Stomach smooth muscle (tissue), 2 donors: ENCODE data around the gene MICA.
"Not testable (repeated sequence)": the region's sequence is repeated elsewhere in the genome, so short reads cannot be mapped to it uniquely, and the experiment has no call there.

Experiments
- H3K27ac ChIP-seq: one replicate; pipeline ENCODE4 v1.7.0; 2013; ENCODE audit warnings: mild to moderate bottlenecking, low read length, inconsistent platforms
- H3K27me3 ChIP-seq, 2 donors: one replicate each; pipeline ENCODE4 v1.7.0; 2013; ENCODE audit warnings: low read length in 2 of 2; ENCODE audit not compliant: insufficient read depth in 2 of 2, control insufficient read depth in 1 of 2
- H3K36me3 ChIP-seq, 2 donors: one replicate each; pipeline ENCODE4 v1.7.0; 2013; ENCODE audit warnings: low read length in 2 of 2; ENCODE audit not compliant: control insufficient read depth in 2 of 2, insufficient read depth in 2 of 2
- H3K4me1 ChIP-seq: one replicate; pipeline ENCODE4 v1.7.0; 2013; ENCODE audit warnings: low read length; ENCODE audit not compliant: control insufficient read depth, insufficient read depth
- H3K4me3 ChIP-seq, 2 donors: one replicate each; pipeline ENCODE4 v1.7.0; 2013; ENCODE audit warnings: low read length in 2 of 2
- H3K9ac ChIP-seq, 2 donors: one replicate each; pipeline ENCODE4 v1.7.0; 2013; ENCODE audit warnings: low read length in 2 of 2, mild to moderate bottlenecking in 1 of 2
- H3K9me3 ChIP-seq, 2 donors: one replicate each; pipeline ENCODE4 v1.7.0; 2013; ENCODE audit warnings: low read length in 2 of 2; ENCODE audit not compliant: control insufficient read depth in 2 of 2
- donor health status: healthy.
- donor health status: Pancreatic carcinoma.

MICA gene

GRCh38 chr6:31383149-31383548, 20.2 kb upstream of the MICA start:
- Histone ChIP-seq H3K4me1 (peaks cover 3% of the 10 kb centered on the region), H3K27me3 (peaks cover 10 to 11% of the 10 kb centered on the region in 2 donors), H3K9me3 (no peaks in the 10 kb centered on the region), H3K9ac (no peak overlapping the region), H3K4me3 (no peak overlapping the region), H3K27ac (no peak overlapping the region), H3K36me3 (no peaks in the 10 kb centered on the region)

GRCh38 chr6:31385041-31385440, 18.4 kb upstream of the MICA start:
- Histone ChIP-seq H3K27ac (no peak overlapping the region), H3K36me3 (no peaks in the 10 kb centered on the region), H3K9me3 (no peaks in the 10 kb centered on the region), H3K4me3 (no peak overlapping the region), H3K9ac (no peak overlapping the region), H3K27me3 (peaks cover 0 to 3% of the 10 kb centered on the region in 2 donors), H3K4me1 (peaks cover 3% of the 10 kb centered on the region)

- Histone ChIP-seq H3K27me3 (peaks cover 0 to 2% of the 10 kb centered on the region in 2 donors), H3K4me3 (no peak overlapping the region), H3K9ac (no peak overlapping the region), H3K27ac (no peak overlapping the region), H3K4me1 (peaks cover 3% of the 10 kb centered on the region), H3K9me3 (no peaks in the 10 kb centered on the region), H3K36me3 (no peaks in the 10 kb centered on the region)
Measured at GRCh38 chr6:31386099-31386498, 17.3 kb upstream of the MICA start.

GRCh38 chr6:31386977-31387376, 16.4 kb upstream of the MICA start:
- Histone ChIP-seq H3K27ac (no peak overlapping the region), H3K27me3 (peaks cover 0 to 2% of the 10 kb centered on the region in 2 donors), H3K36me3 (no peaks in the 10 kb centered on the region), H3K4me3 (no peak overlapping the region), H3K9me3 (no peaks in the 10 kb centered on the region), H3K9ac (no peak overlapping the region), H3K4me1 (peaks cover 3% of the 10 kb centered on the region)

GRCh38 chr6:31388916-31389801, 14.2 kb upstream of the MICA start:
- not testable (repeated sequence) for H3K27ac ChIP-seq, H3K4me3 ChIP-seq, H3K4me1 ChIP-seq, H3K36me3 ChIP-seq, H3K9ac ChIP-seq, H3K27me3 ChIP-seq, H3K9me3 ChIP-seq

GRCh38 chr6:31389802-31390132, 13.6 kb upstream of the MICA start:
- H3K4me1 ChIP-seq, H3K4me3 ChIP-seq, H3K27me3 ChIP-seq, H3K36me3 ChIP-seq, H3K9ac ChIP-seq, H3K9me3 ChIP-seq, H3K27ac ChIP-seq: not testable (repeated sequence)

- peaks cover 2% of the 10 kb centered on the region for H3K4me1 ChIP-seq
- H3K9me3 ChIP-seq = no peaks in the 10 kb centered on the region
- no peaks in the 10 kb centered on the region for H3K27me3 ChIP-seq
- no peak overlapping the region for H3K4me3 ChIP-seq
- no peak overlapping the region for H3K9ac ChIP-seq
- H3K27ac ChIP-seq = no peak overlapping the region
- H3K36me3 ChIP-seq = no peaks in the 10 kb centered on the region
Measured at GRCh38 chr6:31393932-31394331, 9.5 kb upstream of the MICA start.

GRCh38 chr6:31394381-31394780, 9.0 kb upstream of the MICA start:
- H3K4me1 ChIP-seq = peaks cover 2% of the 10 kb centered on the region
- H3K27ac ChIP-seq = no peak overlapping the region
- no peak overlapping the region for H3K9ac ChIP-seq
- H3K27me3 ChIP-seq = no peaks in the 10 kb centered on the region
- H3K4me3 ChIP-seq = no peak overlapping the region
- H3K36me3 ChIP-seq = no peaks in the 10 kb centered on the region
- H3K9me3 ChIP-seq = no peaks in the 10 kb centered on the region

- no peak overlapping the region for H3K9ac ChIP-seq
Measured at GRCh38 chr6:31395832-31396231, 7.6 kb upstream of the MICA start.

GRCh38 chr6:31396422-31397152, 6.8 kb upstream of the MICA start:
- H3K36me3 ChIP-seq = no peaks in the 10 kb centered on the region
- no peaks in the 10 kb centered on the region for H3K9me3 ChIP-seq
- H3K27me3 ChIP-seq = no peaks in the 10 kb centered on the region
- H3K4me1 ChIP-seq = peaks cover 7% of the 10 kb centered on the region
- no peak overlapping the region for H3K27ac ChIP-seq
- no peak overlapping the region for H3K4me3 ChIP-seq
- no peak overlapping the region for H3K9ac ChIP-seq

More at GRCh38 chr6:31395832-31396231, 7.6 kb upstream of the MICA start:
- no peak overlapping the region for H3K27ac ChIP-seq
- peaks cover 2% of the 10 kb centered on the region for H3K4me1 ChIP-seq
- no peaks in the 10 kb centered on the region for H3K27me3 ChIP-seq
- no peak overlapping the region for H3K4me3 ChIP-seq
- H3K9me3 ChIP-seq = no peaks in the 10 kb centered on the region
- H3K36me3 ChIP-seq = no peaks in the 10 kb centered on the region

GRCh38 chr6:31397153-31397499, 6.3 kb upstream of the MICA start:
- not testable (repeated sequence) for H3K27ac ChIP-seq, H3K36me3 ChIP-seq, H3K27me3 ChIP-seq, H3K9me3 ChIP-seq, H3K4me3 ChIP-seq, H3K9ac ChIP-seq
- H3K4me1 ChIP-seq = peaks cover 12% of the 10 kb centered on the region
